ENCODE results near the gene ATP2C1.

The ATP2C1 gene

DNA sequence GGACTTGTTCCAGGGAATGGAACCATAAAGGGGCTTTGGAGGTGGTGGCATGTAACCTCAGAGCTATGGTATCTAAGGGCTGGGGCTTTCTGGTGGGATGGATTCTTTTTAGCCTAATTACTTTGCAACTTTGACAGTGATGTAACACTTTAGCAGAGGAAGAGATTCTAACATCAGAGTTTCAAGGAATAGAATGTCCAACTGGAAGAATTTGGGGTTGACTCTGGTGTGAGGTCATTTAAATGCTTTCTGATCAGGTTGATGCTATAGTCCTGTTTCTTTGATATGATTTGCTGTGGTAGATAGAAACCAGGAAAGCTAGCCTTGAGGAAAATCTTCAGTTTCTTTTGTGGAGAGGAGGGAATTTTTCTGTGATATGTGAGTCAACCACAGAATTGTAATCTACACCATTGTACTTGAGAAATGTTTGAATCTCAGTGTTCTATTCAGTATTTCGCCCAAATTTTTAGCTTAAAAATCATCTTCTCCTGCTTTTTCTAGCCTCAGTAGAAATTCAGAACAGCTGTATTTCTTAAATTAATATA is 40.0 kb downstream of the ATP2C1 start:
- Histone ChIP-seq H3K36me3 (ENCODE audit: control insufficient read depth, insufficient read depth, low read length) (peaks cover 14% of the 10 kb centered on the region), H3K27me3 (replicated peaks; ENCODE audit: control insufficient read depth, insufficient read depth, low read length, poor library complexity, severe bottlenecking) (no peaks in the 10 kb centered on the region), H3K9me3 (ENCODE audit: control insufficient read depth, low read length) (no peaks in the 10 kb centered on the region), H3K4me1 (ENCODE audit: control insufficient read depth, insufficient read depth, low read length, poor library complexity, severe bottlenecking) (no peaks in the 10 kb centered on the region), H3K27ac (ENCODE audit: insufficient read depth, low read length, poor library complexity, severe bottlenecking) (no peak overlapping the region), H3K4me3 (ENCODE audit: insufficient read depth, low read depth, low read length, poor library complexity, severe bottlenecking) (no peak overlapping the region)
- DNase-seq: no peak

DNA sequence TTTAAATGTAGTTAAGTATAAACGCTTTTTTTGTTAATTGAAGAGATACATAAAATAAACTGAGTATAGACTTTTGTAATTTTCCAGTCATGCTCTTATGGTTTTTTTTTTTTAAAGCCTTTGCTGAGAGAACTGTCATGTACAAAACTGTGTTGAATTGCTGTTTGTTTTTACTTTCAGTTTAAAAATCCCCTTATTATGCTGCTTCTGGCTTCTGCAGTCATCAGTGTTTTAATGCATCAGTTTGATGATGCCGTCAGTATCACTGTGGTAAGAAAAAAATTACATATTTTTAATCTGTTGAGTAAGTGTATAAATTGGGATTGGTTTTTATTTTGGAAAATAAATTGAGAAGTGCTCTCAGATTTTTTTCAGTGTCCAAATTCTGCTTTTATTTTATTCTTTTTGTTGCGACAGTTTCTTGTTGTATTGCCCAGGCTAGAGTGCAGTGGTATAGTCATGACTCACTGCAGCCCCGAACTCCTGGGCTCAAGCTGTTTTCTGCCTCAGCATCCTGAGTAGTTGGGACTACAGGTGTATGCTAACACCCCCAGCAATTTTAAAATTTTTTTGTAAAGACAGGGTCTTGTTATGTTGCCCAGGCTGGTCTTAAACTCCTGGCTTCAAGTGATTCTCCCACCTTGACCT is 40.7 kb downstream of the ATP2C1 start:
- Histone ChIP-seq H3K36me3 (ENCODE audit: control insufficient read depth, insufficient read depth, low read length) (peaks cover 14% of the 10 kb centered on the region), H3K9me3 (ENCODE audit: control insufficient read depth, low read length) (no peaks in the 10 kb centered on the region), H3K27me3 (replicated peaks; ENCODE audit: control insufficient read depth, insufficient read depth, low read length, poor library complexity, severe bottlenecking) (no peaks in the 10 kb centered on the region), H3K4me3 (ENCODE audit: insufficient read depth, low read depth, low read length, poor library complexity, severe bottlenecking) (no peak overlapping the region), H3K4me1 (ENCODE audit: control insufficient read depth, insufficient read depth, low read length, poor library complexity, severe bottlenecking) (no peaks in the 10 kb centered on the region), H3K27ac (ENCODE audit: insufficient read depth, low read length, poor library complexity, severe bottlenecking) (no peak overlapping the region)
- DNase-seq: no peak

DNA sequence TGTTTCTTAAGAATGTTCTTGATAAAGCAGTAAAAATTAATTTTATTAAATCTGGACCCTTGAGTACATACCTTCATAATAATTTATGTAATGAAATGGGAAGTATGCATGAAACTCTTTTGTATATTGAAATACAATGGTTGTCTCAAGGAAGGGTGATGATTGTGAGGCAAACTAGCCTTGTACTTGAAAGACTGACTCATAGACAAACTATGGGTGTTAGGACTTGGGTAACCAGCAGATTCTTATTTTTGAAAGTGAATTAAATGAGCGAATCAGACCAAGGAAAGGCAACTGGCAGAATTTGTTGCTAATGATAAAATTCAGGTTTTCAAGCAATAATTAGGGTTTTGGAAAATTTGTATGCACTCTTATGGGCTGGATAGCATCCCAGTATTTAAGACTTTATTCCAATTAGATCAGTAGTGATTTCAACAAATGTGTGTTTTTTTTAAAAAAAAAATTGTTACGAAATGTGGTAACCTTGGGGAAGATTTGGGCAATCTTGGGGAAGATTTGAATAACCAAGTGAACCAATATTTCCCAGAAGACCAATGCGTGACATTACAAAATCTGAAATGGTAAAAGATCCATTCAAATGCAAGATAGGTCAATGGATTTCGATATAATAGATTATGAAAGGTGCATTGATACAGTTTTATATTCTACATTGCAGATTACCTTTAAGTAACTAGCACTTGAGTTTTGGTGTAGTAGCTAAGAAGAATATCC is 42.0 kb downstream of the ATP2C1 start:
- Histone ChIP-seq H3K4me3 (ENCODE audit: insufficient read depth, low read depth, low read length, poor library complexity, severe bottlenecking) (no peak overlapping the region), H3K4me1 (ENCODE audit: control insufficient read depth, insufficient read depth, low read length, poor library complexity, severe bottlenecking) (no peaks in the 10 kb centered on the region), H3K27me3 (replicated peaks; ENCODE audit: control insufficient read depth, insufficient read depth, low read length, poor library complexity, severe bottlenecking) (no peaks in the 10 kb centered on the region), H3K9me3 (ENCODE audit: control insufficient read depth, low read length) (no peaks in the 10 kb centered on the region), H3K27ac (ENCODE audit: insufficient read depth, low read length, poor library complexity, severe bottlenecking) (no peak overlapping the region), H3K36me3 (ENCODE audit: control insufficient read depth, insufficient read depth, low read length) (peaks cover 9% of the 10 kb centered on the region)
- DNase-seq: no peak

DNA sequence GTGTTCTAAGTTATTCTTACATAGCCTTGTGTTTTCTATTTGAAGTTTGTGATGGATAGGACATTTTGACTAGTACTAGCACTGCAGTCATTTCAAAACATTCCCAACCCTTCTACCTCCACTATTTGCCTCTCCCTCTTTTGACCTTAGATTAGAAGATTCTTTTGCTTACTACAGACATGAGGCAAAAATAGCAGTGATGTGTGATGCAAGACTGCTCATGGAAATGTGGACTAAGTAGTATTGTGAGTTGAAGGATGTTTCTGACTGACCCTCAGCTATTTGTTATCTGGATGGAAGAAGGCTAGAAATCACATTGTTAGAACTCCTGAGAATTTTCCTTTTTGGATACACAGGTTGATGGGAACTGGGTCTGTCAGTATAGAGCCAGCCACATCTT is 45.9 kb downstream of the ATP2C1 start:
- no peak for DNase-seq
- peaks cover 25% of the 10 kb centered on the region for H3K36me3 ChIP-seq (ENCODE audit: control insufficient read depth, insufficient read depth, low read length)

DNA sequence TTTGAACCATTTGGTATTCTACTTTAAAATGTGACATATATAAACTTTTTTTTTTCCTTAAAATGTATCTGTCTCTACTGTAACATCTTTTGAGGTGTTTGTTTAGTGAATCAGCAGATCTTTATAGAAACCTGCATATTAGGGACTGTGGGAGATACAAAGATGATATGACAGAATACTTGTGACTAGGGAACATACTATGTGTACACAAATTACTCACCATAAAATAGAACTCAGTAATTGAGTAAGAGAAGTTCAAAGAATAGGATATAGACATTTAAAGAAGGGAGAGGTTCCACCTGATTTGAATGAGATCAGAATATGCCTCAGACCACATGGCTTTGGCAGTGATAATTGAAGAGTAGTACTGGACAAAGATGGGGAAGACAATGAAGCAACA is 47.9 kb downstream of the ATP2C1 start:
- H3K36me3 ChIP-seq (ENCODE audit: control insufficient read depth, insufficient read depth, low read length): peaks cover 29% of the 10 kb centered on the region
- no peaks in the 10 kb centered on the region for H3K27me3 ChIP-seq (replicated peaks; ENCODE audit: control insufficient read depth, insufficient read depth, low read length, poor library complexity, severe bottlenecking)
- H3K9me3 ChIP-seq (ENCODE audit: control insufficient read depth, low read length): no peaks in the 10 kb centered on the region
- H3K27ac ChIP-seq (ENCODE audit: insufficient read depth, low read length, poor library complexity, severe bottlenecking): no peak overlapping the region
- H3K4me1 ChIP-seq (ENCODE audit: control insufficient read depth, insufficient read depth, low read length, poor library complexity, severe bottlenecking): no peaks in the 10 kb centered on the region
- DNase-seq: no peak
- H3K4me3 ChIP-seq (ENCODE audit: insufficient read depth, low read depth, low read length, poor library complexity, severe bottlenecking): no peak overlapping the region

More for the DNA sequence above, 45.9 kb downstream of the ATP2C1 start:
- H3K27me3 ChIP-seq (replicated peaks; ENCODE audit: control insufficient read depth, insufficient read depth, low read length, poor library complexity, severe bottlenecking): no peaks in the 10 kb centered on the region
- H3K9me3 ChIP-seq (ENCODE audit: control insufficient read depth, low read length): no peaks in the 10 kb centered on the region
- no peaks in the 10 kb centered on the region for H3K4me1 ChIP-seq (ENCODE audit: control insufficient read depth, insufficient read depth, low read length, poor library complexity, severe bottlenecking)
- no peak overlapping the region for H3K4me3 ChIP-seq (ENCODE audit: insufficient read depth, low read depth, low read length, poor library complexity, severe bottlenecking)
- no peak overlapping the region for H3K27ac ChIP-seq (ENCODE audit: insufficient read depth, low read length, poor library complexity, severe bottlenecking)

DNA sequence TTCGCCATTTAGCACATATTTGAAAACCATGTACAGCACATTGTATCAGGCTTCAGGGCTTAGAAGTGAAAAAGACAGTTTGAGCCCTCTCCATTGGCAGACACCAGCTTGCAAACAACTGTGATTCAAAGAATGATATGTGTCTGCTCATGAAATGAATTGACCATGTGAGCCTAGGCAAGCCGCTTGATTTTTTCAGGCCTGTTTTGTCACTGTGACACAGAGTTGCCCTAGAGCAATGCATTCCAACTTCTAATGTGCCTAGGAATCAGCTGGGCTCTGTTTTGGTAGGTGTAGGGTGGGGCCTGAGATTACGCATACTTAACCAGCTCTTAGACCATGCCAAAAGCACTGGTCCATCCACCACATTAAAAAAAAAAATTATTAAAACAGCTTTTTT is 53.0 kb downstream of the ATP2C1 start:
- no peaks in the 10 kb centered on the region for H3K27me3 ChIP-seq (replicated peaks; ENCODE audit: control insufficient read depth, insufficient read depth, low read length, poor library complexity, severe bottlenecking)
- no peaks in the 10 kb centered on the region for H3K4me1 ChIP-seq (ENCODE audit: control insufficient read depth, insufficient read depth, low read length, poor library complexity, severe bottlenecking)
- H3K36me3 ChIP-seq (ENCODE audit: control insufficient read depth, insufficient read depth, low read length): peaks cover 45% of the 10 kb centered on the region
- H3K4me3 ChIP-seq (ENCODE audit: insufficient read depth, low read depth, low read length, poor library complexity, severe bottlenecking): no peak overlapping the region
- H3K9me3 ChIP-seq (ENCODE audit: control insufficient read depth, low read length): no peaks in the 10 kb centered on the region
- DNase-seq: no peak
- no peak overlapping the region for H3K27ac ChIP-seq (ENCODE audit: insufficient read depth, low read length, poor library complexity, severe bottlenecking)

DNA sequence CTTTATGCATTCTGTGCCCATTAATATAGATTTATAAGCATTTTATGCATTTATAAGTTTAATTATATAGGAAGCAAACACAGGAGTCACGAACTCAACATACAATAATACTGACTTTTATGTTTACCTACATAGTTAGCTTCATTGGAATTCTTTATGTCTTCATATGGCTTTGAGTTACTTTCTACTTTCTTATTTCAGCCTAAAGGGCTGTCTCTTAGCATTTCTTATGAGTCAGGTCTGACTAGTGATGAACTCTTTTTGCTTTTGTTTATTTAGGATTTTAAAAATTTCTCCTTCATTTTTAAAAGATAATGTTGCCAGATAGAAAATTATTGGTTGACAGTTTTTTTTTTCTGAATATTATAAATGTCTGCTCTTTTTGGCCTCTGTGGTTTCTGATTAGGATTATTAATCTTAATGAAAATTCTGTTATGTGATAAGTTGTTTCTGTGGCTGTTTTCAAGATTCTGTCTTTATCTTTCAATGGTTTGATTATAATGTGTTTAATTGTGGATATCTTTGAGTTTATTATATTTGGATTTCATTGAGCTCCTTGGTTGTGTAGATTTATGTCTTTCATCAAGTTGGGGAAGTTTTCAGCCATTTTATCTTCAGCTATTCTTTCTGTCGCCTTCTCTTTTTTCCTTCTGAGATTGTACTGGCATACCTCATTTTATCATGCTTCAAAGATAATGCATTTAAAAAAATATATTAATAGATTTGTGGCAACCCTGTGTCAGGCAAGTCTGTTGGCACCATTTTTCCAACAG is 54.3 kb downstream of the ATP2C1 start:
- no peaks in the 10 kb centered on the region for H3K27me3 ChIP-seq (replicated peaks; ENCODE audit: control insufficient read depth, insufficient read depth, low read length, poor library complexity, severe bottlenecking)
- H3K36me3 ChIP-seq (ENCODE audit: control insufficient read depth, insufficient read depth, low read length): peaks cover 40% of the 10 kb centered on the region
- no peak overlapping the region for H3K4me3 ChIP-seq (ENCODE audit: insufficient read depth, low read depth, low read length, poor library complexity, severe bottlenecking)
- no peak for DNase-seq
- H3K9me3 ChIP-seq (ENCODE audit: control insufficient read depth, low read length): no peaks in the 10 kb centered on the region
- H3K4me1 ChIP-seq (ENCODE audit: control insufficient read depth, insufficient read depth, low read length, poor library complexity, severe bottlenecking): no peaks in the 10 kb centered on the region
- H3K27ac ChIP-seq (ENCODE audit: insufficient read depth, low read length, poor library complexity, severe bottlenecking): no peak overlapping the region

DNA sequence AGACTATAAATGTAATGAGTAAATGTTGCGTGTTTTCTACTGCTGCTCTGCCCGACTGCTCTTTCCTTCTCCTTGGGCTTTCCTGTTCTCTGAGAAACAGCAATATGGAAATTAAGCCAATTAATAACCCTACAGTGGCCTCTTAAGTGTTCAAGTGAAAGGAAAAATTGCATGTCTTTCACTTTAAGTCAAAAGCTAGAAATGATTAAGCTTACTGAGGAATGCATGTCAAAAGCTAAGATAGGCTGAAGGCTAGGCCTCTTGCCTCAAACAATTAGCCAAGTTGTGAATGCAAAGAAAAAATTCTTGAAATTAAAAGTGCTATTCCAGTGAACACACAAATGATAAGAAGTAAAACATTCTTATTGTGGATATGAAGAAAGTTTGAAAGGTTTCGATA is 55.0 kb downstream of the ATP2C1 start:
- no peak for DNase-seq
- Histone ChIP-seq H3K9me3 (ENCODE audit: control insufficient read depth, low read length) (no peaks in the 10 kb centered on the region), H3K27me3 (replicated peaks; ENCODE audit: control insufficient read depth, insufficient read depth, low read length, poor library complexity, severe bottlenecking) (no peaks in the 10 kb centered on the region), H3K36me3 (ENCODE audit: control insufficient read depth, insufficient read depth, low read length) (peaks cover 46% of the 10 kb centered on the region), H3K4me3 (ENCODE audit: insufficient read depth, low read depth, low read length, poor library complexity, severe bottlenecking) (no peak overlapping the region), H3K4me1 (ENCODE audit: control insufficient read depth, insufficient read depth, low read length, poor library complexity, severe bottlenecking) (no peaks in the 10 kb centered on the region), H3K27ac (ENCODE audit: insufficient read depth, low read length, poor library complexity, severe bottlenecking) (no peak overlapping the region)

DNA sequence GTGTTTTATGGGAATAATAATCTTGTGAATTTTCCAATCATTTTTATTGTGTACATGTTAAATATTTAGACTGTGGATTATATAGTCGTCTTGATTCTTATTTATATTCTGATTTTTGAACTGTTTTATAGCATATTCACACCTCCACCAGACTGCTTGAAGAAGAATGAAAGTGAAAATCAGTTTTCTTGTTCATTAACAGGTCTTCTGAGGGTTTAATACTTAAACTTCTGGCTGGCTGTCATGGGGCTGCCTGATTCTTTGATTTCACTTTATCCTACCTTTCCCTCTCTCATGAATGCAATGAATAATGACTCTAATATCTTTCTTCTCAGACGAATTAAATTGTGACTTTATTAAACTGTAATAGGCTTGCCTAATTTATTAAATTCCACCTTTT is 56.2 kb downstream of the ATP2C1 start:
- H3K4me1 ChIP-seq (ENCODE audit: control insufficient read depth, insufficient read depth, low read length, poor library complexity, severe bottlenecking): no peaks in the 10 kb centered on the region
- H3K27ac ChIP-seq (ENCODE audit: insufficient read depth, low read length, poor library complexity, severe bottlenecking): no peak overlapping the region
- no peaks in the 10 kb centered on the region for H3K27me3 ChIP-seq (replicated peaks; ENCODE audit: control insufficient read depth, insufficient read depth, low read length, poor library complexity, severe bottlenecking)
- H3K9me3 ChIP-seq (ENCODE audit: control insufficient read depth, low read length): no peaks in the 10 kb centered on the region
- peaks cover 46% of the 10 kb centered on the region for H3K36me3 ChIP-seq (ENCODE audit: control insufficient read depth, insufficient read depth, low read length)
- no peak for DNase-seq
- no peak overlapping the region for H3K4me3 ChIP-seq (ENCODE audit: insufficient read depth, low read depth, low read length, poor library complexity, severe bottlenecking)

DNA sequence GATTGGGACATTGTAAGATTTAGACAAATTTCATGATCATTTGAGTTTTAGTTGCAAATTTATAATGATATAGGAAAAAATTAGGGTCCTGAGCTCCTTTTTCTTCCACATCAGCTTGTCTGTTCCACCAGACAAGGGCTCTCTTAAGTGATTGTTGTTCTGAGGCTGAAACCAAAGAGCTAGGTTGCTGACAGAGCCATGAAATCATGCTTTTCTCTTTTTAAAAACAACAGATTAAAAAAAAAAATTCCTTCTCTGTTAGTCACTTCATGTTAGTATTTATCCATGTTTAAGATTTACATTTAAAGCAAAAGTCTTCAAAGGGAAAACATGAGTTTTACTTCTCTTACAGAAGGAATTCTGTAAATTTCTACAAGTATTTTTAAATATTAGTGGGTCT is 56.8 kb downstream of the ATP2C1 start:
- Histone ChIP-seq H3K36me3 (ENCODE audit: control insufficient read depth, insufficient read depth, low read length) (peaks cover 48% of the 10 kb centered on the region), H3K4me1 (ENCODE audit: control insufficient read depth, insufficient read depth, low read length, poor library complexity, severe bottlenecking) (no peaks in the 10 kb centered on the region), H3K27ac (ENCODE audit: insufficient read depth, low read length, poor library complexity, severe bottlenecking) (no peak overlapping the region), H3K9me3 (ENCODE audit: control insufficient read depth, low read length) (no peaks in the 10 kb centered on the region), H3K4me3 (ENCODE audit: insufficient read depth, low read depth, low read length, poor library complexity, severe bottlenecking) (no peak overlapping the region), H3K27me3 (replicated peaks; ENCODE audit: control insufficient read depth, insufficient read depth, low read length, poor library complexity, severe bottlenecking) (no peaks in the 10 kb centered on the region)
- DNase-seq: no peak
